ENCODE results near the gene MALRD1. TPM values are rescaled to one million over a fixed set of nuclear protein-coding genes. Genes with fewer than 3 reads are reported as not detected.

MALRD1 gene
- total and polyA plus RNA-seq, 2 of the 8 experiments (the other 6 are each of a cell fraction or from before 2014, with no cell fraction given), result 0.32 to 0.35 TPM

- TF ChIP-seq CTCF (IDR thresholded peaks at IDR 0.05; ENCODE audit: control extremely low read depth in 1 of 3, insufficient read depth in 1 of 3, low read depth in 1 of 3, low read length in 3 of 3), result peak in 2 of 3 experiments; percentile 17 to 57; a peak in 2 of 4 replicates
- no peak for TF ChIP-seq BCL11A (IDR thresholded peaks at IDR 0.05; ENCODE audit: low read depth in 2 of 2, low read length in 2 of 2)
These were observed 182.4 kb downstream of the MALRD1 start (continued) for GRCh38 chr10:19231034-19231433.
